GM21723 (cell line): ENCODE data around the gene NUP37.
"Not testable (repeated sequence)": the region's sequence is repeated elsewhere in the genome, so short reads cannot be mapped to it uniquely, and the experiment has no call there.

Experiments used
- ATAC-seq: cut with Tn5 transposase; IDR thresholded peaks from one replicate; pipeline ENCODE4 v1.9.1; 2021; ENCODE audit warnings: mild to moderate bottlenecking, moderate library complexity; ENCODE audit not compliant: unreplicated experiment

NUP37 gene

DNA sequence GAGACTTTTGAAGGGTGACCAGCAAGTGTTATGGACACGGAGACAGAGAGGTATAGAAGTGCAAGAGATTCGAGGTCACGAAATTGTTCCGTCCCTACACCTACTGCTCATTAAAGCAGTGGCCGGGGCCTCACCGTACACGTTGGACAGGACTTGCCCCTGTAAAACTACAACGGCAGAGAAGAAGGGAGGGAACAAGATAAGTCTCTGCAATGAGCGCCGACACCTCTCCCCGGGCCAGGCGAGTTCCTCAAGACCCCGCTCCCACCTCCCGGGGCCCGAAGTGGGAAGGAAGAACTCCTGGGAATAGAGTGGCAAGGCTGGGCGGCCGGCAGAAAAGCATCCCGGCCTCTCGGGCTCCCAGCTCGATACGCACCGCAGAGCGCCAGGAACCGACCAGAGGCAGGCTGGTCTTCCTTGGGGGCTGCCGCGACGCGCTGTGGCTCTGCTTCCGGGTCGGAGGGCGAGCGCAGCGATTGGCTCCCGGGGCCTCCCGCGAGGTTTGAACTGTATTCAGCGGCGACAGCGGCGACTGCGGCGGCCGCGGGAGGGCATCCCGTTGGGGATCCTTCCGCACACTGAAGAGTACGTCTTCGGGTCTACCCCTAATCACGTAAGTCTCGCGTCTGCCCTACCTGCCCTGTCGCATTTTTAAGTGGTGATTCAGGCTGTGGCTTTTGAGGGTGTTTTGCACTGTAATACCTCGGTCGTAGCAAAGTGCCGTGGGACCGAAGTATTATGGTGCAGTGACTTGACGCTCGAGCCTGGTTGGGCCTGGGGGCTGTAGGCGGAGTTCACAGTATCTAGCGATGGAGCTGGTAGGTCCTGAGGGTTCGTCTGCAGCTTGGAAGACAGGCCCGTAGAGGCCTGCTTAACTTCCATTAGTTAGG lies at the start of gene NUP37, which contains the start of gene PARPBP:
TSS of gene NUP37 (minus strand) at position 441 of the 890 bp plus-strand sequence. CDS start 1,596 bp downstream, outside the sequence.
TSS of gene PARPBP (plus strand) at position 510 of the 890 bp plus-strand sequence. CDS start 3,706 bp downstream, outside the sequence.
- peak; percentile 96 for ATAC-seq

DNA sequence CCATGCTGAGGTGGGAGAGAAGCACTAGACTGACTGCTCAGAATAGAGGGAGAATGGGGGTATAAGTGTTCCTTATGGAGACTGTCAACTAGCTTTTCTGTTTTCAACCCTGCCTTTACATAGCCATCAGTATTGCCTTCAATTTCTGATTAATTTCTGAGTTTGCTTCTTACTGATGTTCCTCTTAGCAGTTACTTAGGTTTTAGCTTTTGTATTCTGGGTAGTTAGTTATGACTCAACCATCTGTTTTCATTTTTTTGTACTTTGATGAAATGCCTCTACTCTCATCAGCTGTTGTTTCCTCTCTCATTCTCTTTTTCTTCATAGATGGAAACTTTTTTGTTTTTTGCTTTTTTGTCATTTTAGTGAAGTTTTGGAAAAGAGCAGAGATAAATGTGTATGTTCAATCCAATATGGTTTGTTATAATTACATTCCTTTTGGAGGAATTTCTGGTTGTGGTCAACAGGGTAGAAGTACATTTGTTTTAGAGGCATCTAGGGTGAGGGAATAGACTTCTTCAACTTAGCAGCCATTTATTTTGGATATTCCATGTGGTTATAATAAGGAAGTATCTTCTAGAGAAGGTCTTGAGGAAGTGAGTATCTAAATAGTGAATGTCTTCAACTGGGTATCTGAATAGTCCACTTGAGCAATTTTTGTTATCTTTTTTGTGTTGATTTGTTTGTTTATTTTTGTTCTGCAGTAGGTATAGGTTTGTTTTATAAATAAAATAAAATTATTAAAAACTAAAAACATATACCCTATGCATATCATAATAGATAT lies 48.1 kb upstream of the NUP37 start:
- ATAC-seq: peak; percentile 73

DNA sequence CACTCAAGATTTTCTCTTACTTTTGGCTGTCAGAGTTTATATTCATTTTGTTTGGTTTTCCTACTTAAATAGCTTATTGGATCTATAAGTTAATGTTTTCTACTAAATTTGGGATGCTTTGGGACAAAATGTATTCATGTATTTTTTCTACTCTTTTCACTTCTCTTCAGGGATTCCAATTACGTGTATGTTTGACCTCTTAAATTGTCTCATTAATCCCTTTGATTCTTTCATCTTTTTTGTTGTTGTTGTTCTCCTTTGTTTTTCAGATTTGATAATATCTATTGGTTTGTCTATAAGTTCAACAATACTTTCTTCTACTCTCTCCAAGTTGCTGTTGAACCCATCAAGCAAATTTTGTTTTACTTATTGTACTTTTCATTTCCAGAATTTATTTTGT lies 43.5 kb upstream of the NUP37 start:
- ATAC-seq: no peak

DNA sequence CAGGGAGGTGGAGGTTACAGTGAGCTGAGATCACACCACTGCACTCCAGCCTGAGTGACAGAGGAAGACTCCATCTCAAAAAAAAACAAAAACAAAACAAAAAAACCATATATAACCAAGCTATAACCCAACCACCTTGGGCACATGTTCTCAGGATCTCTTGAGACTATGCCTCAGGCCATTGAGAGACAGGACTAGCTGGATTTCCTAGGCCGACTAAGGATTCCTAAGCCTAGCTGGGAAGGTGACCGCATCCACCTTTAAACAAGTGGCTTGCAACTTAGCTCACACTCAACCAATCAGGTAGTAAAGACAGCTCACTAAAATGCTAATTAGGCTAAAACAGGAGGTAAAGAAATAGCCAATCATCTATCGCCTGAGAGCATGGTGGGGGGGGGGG lies 35.3 kb upstream of the NUP37 start:
- not testable (repeated sequence) for ATAC-seq

- ATAC-seq: not testable (repeated sequence)
These were observed 27.2 kb upstream of the NUP37 start for GRCh38 chr12:102147062-102147587.

- no peak for ATAC-seq
These were observed 24.3 kb upstream of the NUP37 start for GRCh38 chr12:102144221-102144620.

- not testable (repeated sequence) for ATAC-seq
These were observed 23.0 kb upstream of the NUP37 start for GRCh38 chr12:102142866-102143373.

DNA sequence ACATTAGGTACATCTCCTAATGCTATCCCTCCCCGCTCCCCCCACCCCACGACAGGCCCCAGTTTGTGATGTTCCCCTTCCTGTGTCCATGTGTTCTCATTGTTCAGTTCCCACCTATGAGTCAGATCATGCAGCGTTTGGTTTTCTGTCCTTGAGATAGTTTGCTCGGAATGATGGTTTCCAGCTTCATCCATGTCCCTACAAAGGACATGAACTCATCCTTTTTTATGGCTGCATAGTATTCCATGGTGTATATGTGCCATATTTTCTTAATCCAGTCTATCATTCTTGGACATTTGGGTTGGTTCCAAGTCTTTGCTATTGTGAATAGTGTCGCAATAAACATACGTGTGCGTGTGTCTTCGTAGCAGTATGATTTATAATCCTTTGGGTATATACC lies 17.7 kb upstream of the NUP37 start:
- ATAC-seq: not testable (repeated sequence)

DNA sequence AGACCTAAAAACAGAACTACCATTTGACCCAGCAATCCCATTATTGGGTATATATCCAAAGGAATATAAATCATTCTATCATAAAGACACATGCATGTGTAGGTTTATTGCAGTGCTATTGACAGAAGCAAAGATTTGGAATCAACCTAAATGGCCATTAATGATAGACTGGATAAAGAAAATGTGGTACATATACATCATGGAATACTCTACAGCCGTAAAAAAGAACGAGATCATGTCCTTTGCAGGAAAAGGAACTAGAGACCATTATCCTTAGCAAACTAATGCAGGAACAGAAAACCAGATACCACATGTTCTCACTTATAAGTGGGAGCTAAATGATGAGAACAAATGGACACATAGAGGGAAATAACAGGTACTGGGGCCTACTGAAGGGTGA lies 11.5 kb upstream of the NUP37 start:
- ATAC-seq: not testable (repeated sequence)

GRCh38 chr12:102130720-102131119 lies 10.8 kb upstream of the NUP37 start:
- not testable (repeated sequence) for ATAC-seq

DNA sequence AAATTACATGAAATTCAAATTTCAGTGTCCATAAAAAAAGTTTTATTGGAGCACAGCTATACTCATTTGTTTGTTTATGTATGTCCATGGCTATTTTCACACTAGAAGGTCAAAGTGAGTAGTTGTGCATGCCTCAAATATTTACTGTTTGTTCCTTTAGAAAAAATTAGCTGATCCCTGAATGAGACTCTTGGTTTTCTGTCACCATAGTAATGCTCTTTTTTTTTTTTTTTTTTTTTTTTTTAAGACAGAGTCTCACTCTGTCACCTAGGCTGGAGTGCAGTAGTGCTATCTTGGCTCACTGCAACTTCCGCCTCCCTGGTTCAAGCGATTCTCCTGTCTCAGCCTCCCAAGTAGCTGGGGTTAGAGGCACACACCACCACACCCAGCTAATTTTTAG lies 1.4 kb upstream of the NUP37 start:
- not testable (repeated sequence) for ATAC-seq

- peak; percentile 2 for ATAC-seq
These were observed 972 bp upstream of the NUP37 start for GRCh38 chr12:102120886-102121285.

DNA sequence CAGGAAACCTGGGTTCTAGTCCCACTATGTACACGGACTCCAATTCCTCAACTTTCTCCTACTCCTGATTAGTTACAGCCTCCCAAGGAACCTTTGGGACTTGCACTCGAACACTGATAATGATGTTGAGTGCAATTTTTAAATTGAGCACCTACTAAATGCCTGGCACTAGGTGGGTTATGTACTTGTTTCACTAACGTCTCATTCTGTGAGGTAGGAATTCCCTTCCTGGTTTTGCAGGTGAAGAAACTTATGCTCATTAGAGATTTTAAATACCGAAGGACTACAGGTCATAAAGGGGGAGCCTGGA lies 605 bp upstream of the NUP37 start:
- ATAC-seq: peak; percentile 1

DNA sequence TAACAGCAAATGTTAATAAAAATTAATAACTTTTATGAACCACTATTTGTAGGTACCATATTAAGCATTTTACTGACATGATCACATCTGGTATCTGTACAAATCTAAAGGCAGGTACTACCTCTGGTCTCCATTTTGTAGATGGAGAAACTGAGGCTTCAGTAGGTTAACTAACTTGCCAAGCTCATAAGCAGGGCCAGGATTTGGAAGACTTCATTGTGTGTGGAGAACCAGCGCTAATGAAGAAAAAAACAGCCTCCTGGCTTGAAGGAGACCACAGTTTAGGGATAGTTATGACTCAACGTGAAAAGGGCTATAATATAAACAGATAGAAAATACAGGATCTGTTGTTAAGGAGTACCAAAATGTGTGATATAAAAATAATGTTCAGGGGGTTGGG lies 1.0 kb downstream of the NUP37 start:
- no peak for ATAC-seq

DNA sequence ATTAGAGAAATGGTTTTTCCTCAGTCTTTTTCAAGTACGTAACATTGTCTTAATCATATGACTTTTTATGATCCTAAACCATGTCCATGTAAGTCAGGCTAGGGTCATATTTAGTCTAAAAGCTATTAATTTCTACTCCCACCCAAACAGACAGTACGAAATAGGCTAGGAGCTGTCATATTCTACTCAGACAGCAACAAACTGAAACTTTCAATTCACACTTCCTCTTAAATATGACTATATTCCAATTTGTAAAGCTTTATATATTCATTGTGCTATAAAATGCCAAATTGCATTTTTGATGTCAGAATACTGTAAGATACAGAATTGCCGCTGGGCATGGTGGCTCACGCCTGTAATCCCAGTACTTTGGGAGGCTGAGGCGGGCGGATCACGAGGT lies 3.5 kb downstream of the NUP37 start:
- ATAC-seq: no peak

GRCh38 chr12:102114212-102114611 lies 5.7 kb downstream of the NUP37 start:
- ATAC-seq: no peak

DNA sequence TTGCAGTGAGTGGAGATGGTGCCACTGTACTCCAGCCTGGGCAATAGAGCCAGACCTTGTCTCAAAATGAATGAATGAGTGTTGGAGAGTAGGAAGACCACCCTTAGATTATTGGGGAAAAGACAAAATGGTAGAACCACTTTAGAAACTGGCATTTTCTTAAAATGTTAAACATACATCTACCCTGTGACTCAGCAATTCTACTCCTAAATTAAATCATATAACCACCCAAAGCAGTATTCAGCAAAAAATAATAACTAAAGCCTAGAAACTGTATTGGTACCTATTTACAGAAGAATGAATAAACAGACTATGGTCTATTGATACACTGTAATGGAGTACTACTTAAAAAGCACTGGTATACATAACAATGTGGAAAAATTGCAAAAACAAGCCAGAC lies 9.1 kb downstream of the NUP37 start:
- ATAC-seq: no peak

GRCh38 chr12:102107970-102108369 lies 11.9 kb downstream of the NUP37 start:
- ATAC-seq: no peak

- no peak for ATAC-seq
These were observed 13.0 kb downstream of the NUP37 start for GRCh38 chr12:102106905-102107304.

- ATAC-seq: no peak
These were observed 23.1 kb downstream of the NUP37 start for GRCh38 chr12:102096855-102097254.

- peak; percentile 76 for ATAC-seq
These were observed 24.1 kb downstream of the NUP37 start for GRCh38 chr12:102095677-102096263.
